Neutrophil (primary cell): Measurements from ENCODE around the gene NUP133.
"Not testable (repeated sequence)": the region's sequence is repeated elsewhere in the genome, so short reads cannot be mapped to it uniquely, and the experiment has no call there.

Experiments used
- H3K27ac ChIP-seq: fragments of 200-600 bp; sonication (generic); 2 replicates; pipeline ENCODE4 v1.5.1; 2016; ENCODE audit warnings: mild to moderate bottlenecking, moderate library complexity
- H3K27me3 ChIP-seq: fragments of 200-600 bp; sonication (generic); 2 replicates; pipeline ENCODE4 v1.6.0; 2016; ENCODE audit warnings: mild to moderate bottlenecking
- H3K36me3 ChIP-seq: fragments of 200-600 bp; sonication (generic); 2 replicates; pipeline ENCODE4 v1.5.1; 2017
- H3K4me1 ChIP-seq, 2 experiments: fragments of 200-600 bp in 1 of 2; sonication (generic) in 1 of 2; 1 replicate in 1 of 2; 2 replicates in 1 of 2; pipeline versions ENCODE4 v1.5.1 to v1.6.1; 2013 to 2016; ENCODE audit warnings: low read depth in 1 of 2, low read length in 1 of 2, mild to moderate bottlenecking in 1 of 2, moderate library complexity in 1 of 2; ENCODE audit not compliant: control insufficient read depth in 1 of 2, insufficient read depth in 1 of 2
- H3K4me3 ChIP-seq, 2 experiments: fragments of 200-600 bp in 1 of 2; sonication (generic) in 1 of 2; 1 replicate in 1 of 2; 2 replicates in 1 of 2; pipeline ENCODE4 v1.5.1; 2013 to 2016; ENCODE audit warnings: low read depth in 1 of 2, low read length in 1 of 2, mild to moderate bottlenecking in 1 of 2, moderate library complexity in 1 of 2
- H3K9me3 ChIP-seq: fragments of 200-600 bp; sonication (generic); 2 replicates; pipeline ENCODE4 v1.5.1; 2016
- TF ChIP-seq, protein P1 (sequence below): fragments of 200-600 bp; sonication (generic); IDR thresholded peaks from 2 replicates; pipeline ENCODE4 v1.5.1; 2016; ENCODE audit warnings: antibody characterized with exemption

Gene NUP133

DNA sequence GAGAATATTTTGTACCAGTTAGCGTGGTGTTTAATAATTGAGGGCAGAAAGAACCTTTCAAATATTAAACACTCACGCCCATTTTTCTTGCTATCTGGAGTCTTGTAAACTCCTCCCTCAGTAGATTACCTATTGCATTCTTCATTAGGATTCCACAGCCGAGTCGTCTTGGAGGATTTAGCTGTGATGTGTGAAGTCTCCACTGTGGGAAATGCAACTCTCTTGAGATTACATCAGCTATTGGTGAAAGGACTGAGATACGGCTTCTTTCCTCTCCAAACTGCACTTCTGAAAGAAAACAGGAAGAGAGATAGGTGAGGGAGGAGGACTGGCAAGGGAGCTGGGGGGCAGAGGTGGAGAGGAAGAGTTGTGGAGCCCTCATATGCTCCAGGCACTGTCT, 110.4 kb downstream of the NUP133 start:
- Histone ChIP-seq H3K4me3 (no peak overlapping the region), H3K9me3 (no peaks in the 10 kb centered on the region), H3K27me3 (peaks cover 99% of the 10 kb centered on the region), H3K27ac (no peak overlapping the region), H3K4me1 (no peaks in the 10 kb centered on the region), H3K36me3 (no peaks in the 10 kb centered on the region)
- TF ChIP-seq, protein P1, sequence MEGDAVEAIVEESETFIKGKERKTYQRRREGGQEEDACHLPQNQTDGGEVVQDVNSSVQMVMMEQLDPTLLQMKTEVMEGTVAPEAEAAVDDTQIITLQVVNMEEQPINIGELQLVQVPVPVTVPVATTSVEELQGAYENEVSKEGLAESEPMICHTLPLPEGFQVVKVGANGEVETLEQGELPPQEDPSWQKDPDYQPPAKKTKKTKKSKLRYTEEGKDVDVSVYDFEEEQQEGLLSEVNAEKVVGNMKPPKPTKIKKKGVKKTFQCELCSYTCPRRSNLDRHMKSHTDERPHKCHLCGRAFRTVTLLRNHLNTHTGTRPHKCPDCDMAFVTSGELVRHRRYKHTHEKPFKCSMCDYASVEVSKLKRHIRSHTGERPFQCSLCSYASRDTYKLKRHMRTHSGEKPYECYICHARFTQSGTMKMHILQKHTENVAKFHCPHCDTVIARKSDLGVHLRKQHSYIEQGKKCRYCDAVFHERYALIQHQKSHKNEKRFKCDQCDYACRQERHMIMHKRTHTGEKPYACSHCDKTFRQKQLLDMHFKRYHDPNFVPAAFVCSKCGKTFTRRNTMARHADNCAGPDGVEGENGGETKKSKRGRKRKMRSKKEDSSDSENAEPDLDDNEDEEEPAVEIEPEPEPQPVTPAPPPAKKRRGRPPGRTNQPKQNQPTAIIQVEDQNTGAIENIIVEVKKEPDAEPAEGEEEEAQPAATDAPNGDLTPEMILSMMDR, result no peak

DNA sequence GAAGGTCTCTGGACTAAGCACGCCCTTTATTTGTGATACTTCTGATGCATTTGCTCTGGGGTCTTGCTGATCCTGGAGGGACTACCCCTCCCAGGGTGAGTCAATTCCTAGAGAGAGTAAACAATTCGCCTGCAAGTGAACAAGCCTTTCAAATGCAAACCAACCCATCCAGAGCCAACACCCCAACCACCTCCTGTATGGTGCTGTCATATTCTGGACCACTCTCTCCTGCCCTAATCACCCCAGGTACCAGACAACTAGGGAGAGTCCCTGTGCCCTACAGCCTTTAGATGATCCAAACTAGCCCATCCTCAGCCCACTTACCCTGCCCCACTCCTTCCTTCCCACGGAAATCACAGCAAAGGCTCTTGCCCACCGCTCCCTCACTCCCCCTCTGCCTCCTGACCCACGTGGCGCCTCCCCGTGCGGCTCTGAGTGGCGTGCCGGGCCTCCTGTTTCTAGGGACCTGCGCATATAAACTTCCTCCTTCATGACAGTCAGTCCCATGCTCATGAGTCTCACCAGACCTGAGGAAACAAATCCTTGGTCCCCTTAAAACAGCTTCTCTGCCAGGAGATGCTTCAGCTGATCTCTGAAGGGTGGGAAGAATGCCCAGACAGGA, 111.4 kb downstream of the NUP133 start:
- Histone ChIP-seq H3K27ac (no peak overlapping the region), H3K4me1 (no peaks in the 10 kb centered on the region), H3K36me3 (no peaks in the 10 kb centered on the region), H3K27me3 (peaks cover 92% of the 10 kb centered on the region), H3K9me3 (no peaks in the 10 kb centered on the region), H3K4me3 (no peak overlapping the region)
- TF ChIP-seq, protein P1, result no peak

DNA sequence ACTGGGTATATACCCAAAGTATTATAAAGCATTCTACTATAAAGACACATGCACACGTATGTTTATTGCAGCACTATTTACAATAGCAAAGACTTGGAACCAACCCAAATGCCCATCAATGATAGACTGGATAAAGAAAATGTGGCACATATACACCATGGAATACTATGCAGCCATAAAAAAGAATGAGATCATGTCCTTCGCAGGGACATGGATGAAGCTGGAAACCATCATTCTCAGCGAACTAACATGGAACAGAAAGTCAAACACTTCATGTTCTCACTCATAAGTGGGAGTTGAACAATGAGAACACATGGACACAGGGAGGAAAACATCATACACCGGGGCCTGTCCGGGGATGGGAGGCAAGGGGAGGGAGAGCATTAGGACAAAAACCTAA, 113.6 kb downstream of the NUP133 start:
- not testable (repeated sequence) for H3K4me3 ChIP-seq, H3K27ac ChIP-seq, H3K9me3 ChIP-seq, H3K36me3 ChIP-seq, H3K4me1 ChIP-seq
- H3K27me3 ChIP-seq, result peaks cover 91% of the 10 kb centered on the region

DNA sequence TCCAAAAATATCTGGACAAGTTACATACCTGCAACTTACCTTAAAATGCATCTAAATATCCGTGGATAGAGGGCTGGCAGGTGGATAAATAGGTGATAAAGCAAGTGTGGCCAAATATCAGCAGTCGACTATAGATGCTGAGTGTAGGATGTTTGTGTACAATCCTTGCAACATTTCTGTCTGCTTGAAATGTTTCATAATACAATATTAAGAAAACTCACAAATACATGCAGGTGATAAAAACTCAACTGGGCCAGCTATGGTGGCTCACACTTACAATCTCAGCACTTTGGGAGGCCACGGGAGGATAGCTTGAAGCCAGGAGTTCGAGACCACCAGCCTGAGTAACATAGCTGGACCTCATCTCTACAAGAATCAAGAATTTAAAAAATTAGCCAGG, 115.2 kb downstream of the NUP133 start:
- H3K27ac ChIP-seq, result no peak overlapping the region
- TF ChIP-seq, protein P1, result no peak
- H3K27me3 ChIP-seq, result peaks cover 78% of the 10 kb centered on the region
- H3K4me3 ChIP-seq, result no peak overlapping the region
- H3K9me3 ChIP-seq, result no peaks in the 10 kb centered on the region
- H3K4me1 ChIP-seq, result no peaks in the 10 kb centered on the region
- no peaks in the 10 kb centered on the region for H3K36me3 ChIP-seq
